ENCODE results near the gene GAPT.

Gene GAPT

DNA sequence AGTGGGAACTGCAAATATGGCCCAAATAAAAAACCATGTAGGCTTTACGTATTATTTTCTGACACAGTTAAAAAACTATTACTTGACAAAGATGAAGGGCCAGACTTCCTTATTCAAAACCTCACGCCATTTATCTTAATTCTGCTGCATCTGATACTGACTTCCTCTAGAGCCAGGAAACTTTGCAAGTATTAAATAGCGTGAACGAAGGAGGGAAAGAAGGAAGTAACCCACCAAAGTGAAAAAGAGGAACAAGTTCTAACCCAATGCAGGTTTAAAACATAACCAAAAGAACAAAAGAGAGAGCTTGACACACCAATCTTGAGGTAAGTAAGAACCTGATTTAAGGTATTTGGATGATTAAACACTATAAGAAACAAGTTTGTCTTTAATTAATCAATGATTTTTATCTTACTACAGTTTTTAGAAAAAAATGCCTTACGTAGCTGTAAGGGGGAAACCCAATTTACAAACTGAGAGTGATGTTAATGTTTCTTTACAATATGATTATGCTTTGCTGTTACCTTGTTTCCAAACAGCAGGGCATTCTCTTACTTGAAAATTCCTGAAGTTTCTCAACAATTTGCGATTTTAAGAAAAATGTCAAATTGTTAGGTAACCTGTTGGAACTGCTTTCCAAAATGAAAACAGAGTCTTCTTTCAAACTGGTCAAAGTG lies at the start of gene GAPT:
Gene GAPT, plus strand, starts transcription at position 220 of the 677 bp plus-strand sequence. CDS start 3,102 bp downstream, outside the sequence.
- H3K4me3 ChIP-seq (ENCODE audit: low read length) = no peak within 1 kb of the TSS
- TF ChIP-seq, protein P1, sequence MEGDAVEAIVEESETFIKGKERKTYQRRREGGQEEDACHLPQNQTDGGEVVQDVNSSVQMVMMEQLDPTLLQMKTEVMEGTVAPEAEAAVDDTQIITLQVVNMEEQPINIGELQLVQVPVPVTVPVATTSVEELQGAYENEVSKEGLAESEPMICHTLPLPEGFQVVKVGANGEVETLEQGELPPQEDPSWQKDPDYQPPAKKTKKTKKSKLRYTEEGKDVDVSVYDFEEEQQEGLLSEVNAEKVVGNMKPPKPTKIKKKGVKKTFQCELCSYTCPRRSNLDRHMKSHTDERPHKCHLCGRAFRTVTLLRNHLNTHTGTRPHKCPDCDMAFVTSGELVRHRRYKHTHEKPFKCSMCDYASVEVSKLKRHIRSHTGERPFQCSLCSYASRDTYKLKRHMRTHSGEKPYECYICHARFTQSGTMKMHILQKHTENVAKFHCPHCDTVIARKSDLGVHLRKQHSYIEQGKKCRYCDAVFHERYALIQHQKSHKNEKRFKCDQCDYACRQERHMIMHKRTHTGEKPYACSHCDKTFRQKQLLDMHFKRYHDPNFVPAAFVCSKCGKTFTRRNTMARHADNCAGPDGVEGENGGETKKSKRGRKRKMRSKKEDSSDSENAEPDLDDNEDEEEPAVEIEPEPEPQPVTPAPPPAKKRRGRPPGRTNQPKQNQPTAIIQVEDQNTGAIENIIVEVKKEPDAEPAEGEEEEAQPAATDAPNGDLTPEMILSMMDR (conservative IDR thresholded peaks at IDR 0.05; ENCODE audit: low read depth, low read length) = no peak
- no peak for DNase-seq (ENCODE audit: low read depth)

DNA sequence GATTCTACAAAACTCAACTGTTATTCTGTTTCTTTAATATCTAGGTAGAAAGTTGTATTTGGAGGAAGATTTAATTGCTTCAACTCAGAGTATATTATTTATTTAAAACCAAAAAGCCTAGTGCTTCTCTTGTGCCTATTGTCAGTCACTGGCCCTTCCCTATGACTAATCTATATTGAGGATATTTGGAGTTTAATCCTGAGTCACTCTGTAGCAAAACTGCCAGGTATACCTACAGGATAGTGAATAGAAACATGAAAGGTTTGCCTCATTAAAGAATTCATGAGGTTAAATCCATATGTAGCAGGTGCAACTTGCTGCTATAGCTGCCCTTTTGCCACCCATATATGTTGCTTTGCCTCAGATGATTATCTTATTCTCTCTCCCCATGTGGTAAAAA lies 46.4 kb upstream of the GAPT start:
- TF ChIP-seq, protein P1 (conservative IDR thresholded peaks at IDR 0.05; ENCODE audit: low read depth, low read length) = no peak
- H3K4me3 ChIP-seq (ENCODE audit: low read length) = no peak overlapping the region
- no peak for DNase-seq (ENCODE audit: low read depth)

DNA sequence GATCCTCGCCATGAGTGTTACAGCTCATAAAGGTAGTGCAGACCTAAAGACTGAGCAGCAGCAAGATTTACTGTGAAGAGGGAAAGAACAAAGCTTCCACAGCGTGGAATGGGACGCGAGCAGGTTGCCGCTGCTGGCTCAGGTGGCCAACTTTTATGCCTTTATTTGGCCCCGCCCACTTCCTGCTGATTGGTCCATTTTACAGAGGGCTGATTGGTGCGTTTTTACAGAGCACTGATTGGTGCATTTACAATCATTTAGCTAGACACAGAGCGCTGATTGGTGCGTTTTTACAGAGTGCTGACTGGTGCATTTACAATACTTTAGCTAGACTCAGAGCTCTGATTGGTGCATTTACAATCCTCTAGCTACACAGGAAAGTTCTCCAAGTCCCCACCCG lies 45.2 kb upstream of the GAPT start:
- H3K4me3 ChIP-seq (ENCODE audit: low read length) = no peak overlapping the region
- no peak for DNase-seq (ENCODE audit: low read depth)
- TF ChIP-seq, protein P1 (conservative IDR thresholded peaks at IDR 0.05; ENCODE audit: low read depth, low read length) = no peak

DNA sequence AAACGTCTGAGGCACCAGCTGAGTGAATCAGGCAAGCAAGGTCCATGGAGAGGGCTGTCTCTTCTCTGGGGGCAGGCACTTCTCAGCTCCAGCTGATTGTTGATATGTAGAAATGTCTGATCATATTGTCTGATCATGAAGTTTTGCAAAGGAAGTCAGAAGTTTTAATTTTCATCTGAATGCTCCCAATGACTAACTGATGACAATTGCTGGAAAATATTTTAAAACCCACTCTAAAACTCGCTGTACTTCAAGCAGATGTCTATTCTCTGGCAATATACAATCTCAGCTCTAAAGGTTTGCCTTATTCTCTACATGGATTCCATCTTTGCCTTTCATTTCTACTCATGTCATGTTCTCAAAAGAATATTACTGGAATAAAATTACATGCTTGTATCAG lies 44.0 kb upstream of the GAPT start:
- no peak overlapping the region for H3K4me3 ChIP-seq (ENCODE audit: low read length)
- TF ChIP-seq, protein P1 (conservative IDR thresholded peaks at IDR 0.05; ENCODE audit: low read depth, low read length) = no peak
- no peak for DNase-seq (ENCODE audit: low read depth)

DNA sequence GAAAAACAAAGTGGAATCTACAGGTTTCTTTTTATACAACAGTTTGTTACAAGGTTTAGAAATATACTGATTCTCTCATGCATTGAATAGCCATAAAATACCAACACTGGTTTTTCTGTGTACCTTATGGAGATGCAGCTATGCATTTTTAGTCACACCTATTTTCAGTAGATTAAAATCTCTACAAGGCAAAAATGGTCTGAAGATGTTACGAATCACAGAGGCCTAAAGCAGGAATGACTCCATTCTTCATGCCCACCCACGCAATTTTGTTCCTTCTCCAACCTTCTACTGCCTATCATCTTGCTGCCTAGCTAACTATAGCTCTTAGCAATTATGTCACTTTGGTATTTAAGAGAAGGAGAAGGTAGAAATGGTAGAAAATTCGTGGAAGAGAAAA lies 41.2 kb upstream of the GAPT start:
- no peak for DNase-seq (ENCODE audit: low read depth)
- H3K4me3 ChIP-seq (ENCODE audit: low read length) = no peak overlapping the region
- TF ChIP-seq, protein P1 (conservative IDR thresholded peaks at IDR 0.05; ENCODE audit: low read depth, low read length) = no peak

DNA sequence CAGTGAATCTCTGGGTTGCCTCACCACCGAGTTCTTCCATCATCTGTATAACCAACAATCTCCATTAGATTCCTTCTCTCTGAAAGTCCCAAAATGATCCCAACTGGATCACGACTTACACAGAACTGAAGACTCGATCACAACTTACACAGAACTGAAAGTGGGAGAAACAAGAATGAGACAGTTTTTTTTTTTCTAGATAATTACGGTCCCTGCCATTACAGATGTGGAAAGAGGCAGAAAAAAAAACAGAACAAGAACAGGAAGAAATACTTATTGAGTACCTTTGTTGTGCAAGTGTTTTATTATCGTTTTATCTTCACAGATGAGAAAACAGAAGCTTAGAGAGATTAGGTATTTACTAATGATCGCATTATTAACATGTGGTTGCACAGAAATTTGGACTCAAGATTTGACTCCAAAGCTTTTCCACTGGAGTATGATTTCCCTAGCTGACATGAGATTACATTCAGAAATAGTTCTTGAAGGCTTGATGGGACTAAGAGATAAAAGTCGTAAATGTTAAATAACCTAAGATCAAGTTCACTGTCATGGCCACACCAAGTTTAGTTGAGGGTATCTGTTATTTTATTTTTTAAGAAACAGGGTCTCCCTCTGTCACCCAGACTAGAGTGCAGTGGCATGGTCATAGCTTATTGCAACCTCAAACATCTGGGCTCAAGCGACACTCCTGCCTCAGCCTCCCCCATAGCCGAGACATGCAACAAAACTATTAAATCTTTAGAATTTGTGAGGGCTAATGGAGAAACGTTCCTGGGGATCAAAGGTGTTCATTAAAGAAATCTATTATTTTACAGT lies 40.2 kb upstream of the GAPT start:
- peak; percentile 47 for DNase-seq (ENCODE audit: low read depth)
- H3K4me3 ChIP-seq (ENCODE audit: low read length) = no peak overlapping the region
- TF ChIP-seq, protein P1 (conservative IDR thresholded peaks at IDR 0.05; ENCODE audit: low read depth, low read length) = no peak

Measured in retinal pigment epithelial cell (primary cell).